AG10803 (cell line): ENCODE measurements around the gene NIPBL.
"Not testable (repeated sequence)": the region's sequence is repeated elsewhere in the genome, so short reads cannot be mapped to it uniquely, and the experiment has no call there.

Experiments
- DNase-seq: peaks from one replicate; pipeline ENCODE4 v3.0.0; 2010; ENCODE audit warnings: low read depth
- H3K4me3 ChIP-seq: 2 replicates; pipeline ENCODE4 v1.5.1; 2011; ENCODE audit warnings: mild to moderate bottlenecking, low read length, control low read depth
- CTCF ChIP-seq: conservative IDR thresholded peaks from 2 replicates; pipeline ENCODE4 v1.5.1; 2011; ENCODE audit warnings: mild to moderate bottlenecking, low read length, control low read depth, inconsistent platforms

Gene NIPBL

GRCh38 chr5:37090123-37090726 lies 213.7 kb downstream of the NIPBL start:
- H3K4me3 ChIP-seq = no peak overlapping the region
- DNase-seq = no peak
- TF ChIP-seq CTCF = no peak

GRCh38 chr5:37090781-37091180 lies 214.2 kb downstream of the NIPBL start:
- no peak for DNase-seq
- no peak overlapping the region for H3K4me3 ChIP-seq
- no peak for TF ChIP-seq CTCF

- not testable (repeated sequence) for DNase-seq, H3K4me3 ChIP-seq
Measured at GRCh38 chr5:37093795-37094194, 217.2 kb downstream of the NIPBL start.

- not testable (repeated sequence) for DNase-seq, H3K4me3 ChIP-seq
Measured at GRCh38 chr5:37099267-37099666, 222.7 kb downstream of the NIPBL start.

- no peak for DNase-seq
- H3K4me3 ChIP-seq = no peak overlapping the region
- TF ChIP-seq CTCF = no peak
Measured at GRCh38 chr5:37103302-37103701, 226.7 kb downstream of the NIPBL start.

GRCh38 chr5:37109338-37109737 lies 232.8 kb downstream of the NIPBL start:
- no peak for TF ChIP-seq CTCF
- no peak overlapping the region for H3K4me3 ChIP-seq
- DNase-seq = no peak

- no peak overlapping the region for H3K4me3 ChIP-seq
- no peak for TF ChIP-seq CTCF
- DNase-seq = no peak
Measured at GRCh38 chr5:37110135-37110534, 233.6 kb downstream of the NIPBL start.

GRCh38 chr5:37111426-37112382 lies 235.1 kb downstream of the NIPBL start:
- DNase-seq = no peak
- no peak overlapping the region for H3K4me3 ChIP-seq
- no peak for TF ChIP-seq CTCF
